ENCODE data around the gene GOSR1. TPM values are rescaled to one million over a fixed set of nuclear protein-coding genes. Genes with fewer than 3 reads are reported as not detected.

GOSR1 gene
- polyA plus RNA-seq, 1 of the 3 experiments (the other 2 are of a cell fraction) = 13.7 TPM

DNA sequence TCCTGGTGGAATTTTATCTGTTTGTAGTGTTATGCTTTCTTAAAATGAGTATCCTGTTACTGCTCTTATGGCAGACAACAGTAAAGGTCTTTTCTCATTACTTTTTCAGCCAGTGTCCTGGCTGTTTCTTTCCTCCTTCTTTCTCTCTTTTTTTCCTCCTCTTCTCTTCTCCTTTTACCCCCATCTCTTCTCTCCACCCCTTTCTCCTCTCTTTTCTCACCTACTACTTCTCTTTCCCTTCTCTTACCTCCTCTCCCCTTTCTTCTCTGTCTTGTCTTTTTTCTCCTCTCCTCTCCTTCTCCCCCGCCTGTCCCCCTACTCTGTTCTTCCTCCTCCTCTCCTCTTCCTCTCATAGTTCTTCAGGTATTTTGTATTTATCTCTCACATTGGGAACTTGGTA, 49.6 kb upstream of the GOSR1 start:
- no peak for DNase-seq
- peaks cover 27 to 41% of the 10 kb centered on the region in 2 experiments for H3K36me3 ChIP-seq (replicated peaks in 1 of 2; ENCODE audit: control insufficient read depth in 1 of 2, insufficient read depth in 2 of 2, low read length in 1 of 2)
- no peaks in the 10 kb centered on the region for H3K9me2 ChIP-seq
- no peak overlapping the region for H3K27ac ChIP-seq (ENCODE audit: low read depth in 2 of 2, low read length in 1 of 2)
- H3K79me2 ChIP-seq (ENCODE audit: insufficient read depth) = no peaks in the 10 kb centered on the region
- peaks cover 0 to 3% of the 10 kb centered on the region in 2 experiments; a peak in 1 of 4 replicates for H3K4me1 ChIP-seq (ENCODE audit: control insufficient read depth in 1 of 2, insufficient read depth in 2 of 2, low read depth in 1 of 2, low read length in 1 of 2)
- no peaks in the 10 kb centered on the region for H4K20me1 ChIP-seq (ENCODE audit: insufficient read depth)
- ChIA-PET POLR2A (no interaction called here), CTCF (no interaction called here)
- H3K4me3 ChIP-seq (ENCODE audit: low read depth in 2 of 2, low read length in 1 of 2) = no peak overlapping the region
- no peaks in the 10 kb centered on the region for H3K9me3 ChIP-seq
- no peak overlapping the region for H3K4me2 ChIP-seq
- H2AFZ ChIP-seq (ENCODE audit: low read depth) = no peak overlapping the region
- H3K9ac ChIP-seq = no peak overlapping the region
- WGBS (ENCODE audit: low lambda C conversion rate) = 97% methylated on average over 1 of the region's 1 CpG
- no peaks in the 10 kb centered on the region for H3K27me3 ChIP-seq (ENCODE audit: insufficient read depth)
- peaks cover 16% of the 10 kb centered on the region for H3F3A ChIP-seq (replicated peaks; ENCODE audit: insufficient read depth)
- TF ChIP-seq, protein P1, sequence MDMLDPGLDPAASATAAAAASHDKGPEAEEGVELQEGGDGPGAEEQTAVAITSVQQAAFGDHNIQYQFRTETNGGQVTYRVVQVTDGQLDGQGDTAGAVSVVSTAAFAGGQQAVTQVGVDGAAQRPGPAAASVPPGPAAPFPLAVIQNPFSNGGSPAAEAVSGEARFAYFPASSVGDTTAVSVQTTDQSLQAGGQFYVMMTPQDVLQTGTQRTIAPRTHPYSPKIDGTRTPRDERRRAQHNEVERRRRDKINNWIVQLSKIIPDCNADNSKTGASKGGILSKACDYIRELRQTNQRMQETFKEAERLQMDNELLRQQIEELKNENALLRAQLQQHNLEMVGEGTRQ (IDR thresholded peaks at IDR 0.05; ENCODE audit: borderline replicate concordance, low read depth, low read length) = no peak
- TF ChIP-seq YY1 (IDR thresholded peaks at IDR 0.05; ENCODE audit: low read depth) = no peak

DNA sequence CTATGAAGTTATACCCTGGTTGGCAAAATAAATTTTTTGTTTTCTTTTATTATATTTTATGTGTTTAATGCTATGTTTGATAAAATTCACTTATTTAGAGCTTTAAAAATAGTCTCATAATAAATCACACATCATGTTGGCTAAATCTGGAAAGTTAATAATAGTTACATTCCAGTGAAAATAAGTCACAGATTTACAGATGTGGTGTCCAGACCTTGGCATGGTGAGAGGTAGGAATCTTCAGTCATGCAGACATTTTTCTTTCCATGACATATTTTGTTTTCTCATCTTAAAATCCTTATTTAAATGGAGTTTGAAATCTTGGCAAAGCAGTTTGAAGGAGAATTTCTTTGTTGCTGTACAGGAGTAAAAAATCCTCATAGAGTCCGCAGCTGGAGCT, 48.1 kb upstream of the GOSR1 start:
- Histone ChIP-seq H3K4me2 (no peak overlapping the region), H3K9ac (no peak overlapping the region), H3K79me2 (ENCODE audit: insufficient read depth) (no peaks in the 10 kb centered on the region), H3K4me1 (ENCODE audit: control insufficient read depth in 1 of 2, insufficient read depth in 2 of 2, low read depth in 1 of 2, low read length in 1 of 2) (peaks cover 0 to 9% of the 10 kb centered on the region in 2 experiments; a peak in 1 of 4 replicates), H3K27ac (ENCODE audit: low read depth in 2 of 2, low read length in 1 of 2) (peak overlapping the region; percentile 18 to 82; a peak in 3 of 4 replicates), H3K9me2 (no peaks in the 10 kb centered on the region), H3K9me3 (no peaks in the 10 kb centered on the region), H3K27me3 (ENCODE audit: insufficient read depth) (no peaks in the 10 kb centered on the region), H2AFZ (ENCODE audit: low read depth) (no peak overlapping the region), H3K4me3 (ENCODE audit: low read depth in 2 of 2, low read length in 1 of 2) (no peak overlapping the region), H3K36me3 (replicated peaks in 1 of 2; ENCODE audit: control insufficient read depth in 1 of 2, insufficient read depth in 2 of 2, low read length in 1 of 2) (peaks cover 16 to 33% of the 10 kb centered on the region in 2 experiments), H3F3A (replicated peaks; ENCODE audit: insufficient read depth) (peaks cover 24% of the 10 kb centered on the region), H4K20me1 (ENCODE audit: insufficient read depth) (no peaks in the 10 kb centered on the region)
- 92% methylated on average over 1 of the region's 1 CpG for WGBS (ENCODE audit: low lambda C conversion rate)
- POLR2A ChIA-PET = no interaction called here
- CTCF ChIA-PET = interaction anchor here (0.6 to 1.4 kb wide), 2 partner anchors 9 to 106 kb away, joined by 3 read pairs; no protein-coding TSS in a partner anchor
- DNase-seq = no peak
- TF ChIP-seq MEF2A (IDR thresholded peaks at IDR 0.05; ENCODE audit: borderline replicate concordance, low read depth) (peak; percentile 90), SIN3A (IDR thresholded peaks at IDR 0.05; ENCODE audit: borderline replicate concordance, low read depth, low read length) (no peak), TCF12 (IDR thresholded peaks at IDR 0.05) (peak; percentile 63), JUND (IDR thresholded peaks at IDR 0.05) (0 out of 2 replicates have a peak, but pooled peaks have one; percentile 3), YY1 (IDR thresholded peaks at IDR 0.05; ENCODE audit: low read depth) (no peak), EP300 (IDR thresholded peaks at IDR 0.05; ENCODE audit: borderline replicate concordance in 1 of 2, low read depth in 1 of 2, low read length in 1 of 2) (peak in 1 of 2 experiments; percentile 49; a peak in 1 of 4 replicates)
- TF ChIP-seq, protein P2, sequence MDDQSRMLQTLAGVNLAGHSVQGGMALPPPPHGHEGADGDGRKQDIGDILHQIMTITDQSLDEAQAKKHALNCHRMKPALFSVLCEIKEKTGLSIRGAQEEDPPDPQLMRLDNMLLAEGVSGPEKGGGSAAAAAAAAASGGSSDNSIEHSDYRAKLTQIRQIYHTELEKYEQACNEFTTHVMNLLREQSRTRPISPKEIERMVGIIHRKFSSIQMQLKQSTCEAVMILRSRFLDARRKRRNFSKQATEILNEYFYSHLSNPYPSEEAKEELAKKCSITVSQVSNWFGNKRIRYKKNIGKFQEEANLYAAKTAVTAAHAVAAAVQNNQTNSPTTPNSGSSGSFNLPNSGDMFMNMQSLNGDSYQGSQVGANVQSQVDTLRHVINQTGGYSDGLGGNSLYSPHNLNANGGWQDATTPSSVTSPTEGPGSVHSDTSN (IDR thresholded peaks at IDR 0.05) = peak; percentile 54

DNA sequence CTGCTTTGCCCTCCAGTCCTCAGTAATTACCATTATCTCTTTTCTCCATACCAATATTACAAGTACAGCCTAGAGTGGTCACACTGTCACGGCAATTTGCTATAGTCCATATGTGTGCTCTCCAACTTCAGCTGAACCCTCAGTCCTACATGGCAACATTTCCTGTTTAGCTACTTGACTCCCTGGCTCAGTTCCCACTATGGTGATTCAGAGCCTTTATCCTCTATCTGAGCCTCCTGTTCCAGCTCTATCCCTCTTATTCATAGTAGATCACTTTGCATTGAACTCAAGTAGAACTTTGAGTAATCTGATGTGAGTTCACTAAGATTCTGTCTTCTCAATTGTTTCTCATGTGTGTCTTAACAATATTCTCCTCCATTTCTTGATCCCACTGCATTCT, 43.7 kb upstream of the GOSR1 start:
- no peaks in the 10 kb centered on the region for H3K27me3 ChIP-seq (ENCODE audit: insufficient read depth)
- TF ChIP-seq, protein P3, sequence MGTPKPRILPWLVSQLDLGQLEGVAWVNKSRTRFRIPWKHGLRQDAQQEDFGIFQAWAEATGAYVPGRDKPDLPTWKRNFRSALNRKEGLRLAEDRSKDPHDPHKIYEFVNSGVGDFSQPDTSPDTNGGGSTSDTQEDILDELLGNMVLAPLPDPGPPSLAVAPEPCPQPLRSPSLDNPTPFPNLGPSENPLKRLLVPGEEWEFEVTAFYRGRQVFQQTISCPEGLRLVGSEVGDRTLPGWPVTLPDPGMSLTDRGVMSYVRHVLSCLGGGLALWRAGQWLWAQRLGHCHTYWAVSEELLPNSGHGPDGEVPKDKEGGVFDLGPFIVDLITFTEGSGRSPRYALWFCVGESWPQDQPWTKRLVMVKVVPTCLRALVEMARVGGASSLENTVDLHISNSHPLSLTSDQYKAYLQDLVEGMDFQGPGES (IDR thresholded peaks at IDR 0.05; ENCODE audit: low read depth, low read length) = no peak
- TF ChIP-seq TCF12 (IDR thresholded peaks at IDR 0.05) = peak; percentile 51; the same call in 1 of the 2 replicates
- no peak for TF ChIP-seq SMC3 (IDR thresholded peaks at IDR 0.05; ENCODE audit: low read depth, low read length)
- peak; percentile 32; the same call in 1 of the 2 replicates for TF ChIP-seq TAF1 (IDR thresholded peaks at IDR 0.05; ENCODE audit: borderline replicate concordance, low read depth, low read length)
- peak; percentile 61; the same call in 1 of the 2 replicates for TF ChIP-seq JUND (IDR thresholded peaks at IDR 0.05)
- TF ChIP-seq, protein P2 (IDR thresholded peaks at IDR 0.05) = peak; percentile 26; the same call in 1 of the 2 replicates
- TF ChIP-seq NFIC (IDR thresholded peaks at IDR 0.05; ENCODE audit: borderline replicate concordance) = peak; percentile 89
- no peak for TF ChIP-seq SIN3A (IDR thresholded peaks at IDR 0.05; ENCODE audit: borderline replicate concordance, low read depth, low read length)
- 0 out of 2 replicates have a peak, but pooled peaks have one; percentile 37 for TF ChIP-seq ELF1 (IDR thresholded peaks at IDR 0.05)
- peak; percentile 53; the same call in 1 of the 2 replicates for TF ChIP-seq FOSL2 (IDR thresholded peaks at IDR 0.05; ENCODE audit: borderline replicate concordance, low read depth)
- peak overlapping the region in 1 of 2 experiments; percentile 67; a peak in 2 of 4 replicates for H3K27ac ChIP-seq (ENCODE audit: low read depth in 2 of 2, low read length in 1 of 2)
- ChIA-PET POLR2A (no interaction called here), CTCF (interaction anchor here (0.6 to 2.1 kb wide), 4 partner anchors 14 to 472 kb away, joined by 3 to 6 read pairs (median 3); partner anchors contain the start of gene GOSR1)
- no peak overlapping the region for H3K4me3 ChIP-seq (ENCODE audit: low read depth in 2 of 2, low read length in 1 of 2)
- peaks cover 0 to 10% of the 10 kb centered on the region in 2 experiments; a peak in 1 of 4 replicates for H3K4me1 ChIP-seq (ENCODE audit: control insufficient read depth in 1 of 2, insufficient read depth in 2 of 2, low read depth in 1 of 2, low read length in 1 of 2)
- peaks cover 18% of the 10 kb centered on the region for H3F3A ChIP-seq (replicated peaks; ENCODE audit: insufficient read depth)
- no peak for DNase-seq
- H4K20me1 ChIP-seq (ENCODE audit: insufficient read depth) = no peaks in the 10 kb centered on the region
- WGBS (ENCODE audit: low lambda C conversion rate) = 56% methylated on average over 1 of the region's 1 CpG
- H3K79me2 ChIP-seq (ENCODE audit: insufficient read depth) = no peaks in the 10 kb centered on the region
- H2AFZ ChIP-seq (ENCODE audit: low read depth) = no peak overlapping the region
- no peak overlapping the region for H3K4me2 ChIP-seq
- no peaks in the 10 kb centered on the region for H3K9me2 ChIP-seq
- no peak overlapping the region for H3K9ac ChIP-seq
- peaks cover 22 to 34% of the 10 kb centered on the region in 2 experiments for H3K36me3 ChIP-seq (replicated peaks in 1 of 2; ENCODE audit: control insufficient read depth in 1 of 2, insufficient read depth in 2 of 2, low read length in 1 of 2)
- H3K9me3 ChIP-seq = no peaks in the 10 kb centered on the region
